ENCODE measurements around the gene TJP1.
"Not testable (repeated sequence)": the region's sequence is repeated elsewhere in the genome, so short reads cannot be mapped to it uniquely, and the experiment has no call there.

TJP1 gene

DNA sequence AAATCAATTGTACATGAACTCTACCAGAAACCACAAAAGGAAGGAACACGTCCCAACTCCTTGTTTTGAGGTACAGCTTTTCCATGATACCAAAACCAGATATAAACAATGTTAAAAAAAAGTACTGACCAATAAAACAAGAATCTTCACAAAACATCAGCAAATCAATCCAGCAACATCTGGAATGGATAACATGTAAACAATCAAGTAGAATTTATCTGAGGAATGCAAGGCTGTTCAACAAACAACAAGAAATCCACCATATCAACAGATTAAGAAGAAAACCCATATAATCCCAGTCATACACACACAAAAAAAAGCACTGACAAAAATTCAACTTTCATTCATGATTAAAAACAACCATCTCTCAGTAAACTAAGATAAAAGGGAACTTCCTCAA is 26.7 kb downstream of the TJP1 start:
- DNase-seq, result no peak

DNA sequence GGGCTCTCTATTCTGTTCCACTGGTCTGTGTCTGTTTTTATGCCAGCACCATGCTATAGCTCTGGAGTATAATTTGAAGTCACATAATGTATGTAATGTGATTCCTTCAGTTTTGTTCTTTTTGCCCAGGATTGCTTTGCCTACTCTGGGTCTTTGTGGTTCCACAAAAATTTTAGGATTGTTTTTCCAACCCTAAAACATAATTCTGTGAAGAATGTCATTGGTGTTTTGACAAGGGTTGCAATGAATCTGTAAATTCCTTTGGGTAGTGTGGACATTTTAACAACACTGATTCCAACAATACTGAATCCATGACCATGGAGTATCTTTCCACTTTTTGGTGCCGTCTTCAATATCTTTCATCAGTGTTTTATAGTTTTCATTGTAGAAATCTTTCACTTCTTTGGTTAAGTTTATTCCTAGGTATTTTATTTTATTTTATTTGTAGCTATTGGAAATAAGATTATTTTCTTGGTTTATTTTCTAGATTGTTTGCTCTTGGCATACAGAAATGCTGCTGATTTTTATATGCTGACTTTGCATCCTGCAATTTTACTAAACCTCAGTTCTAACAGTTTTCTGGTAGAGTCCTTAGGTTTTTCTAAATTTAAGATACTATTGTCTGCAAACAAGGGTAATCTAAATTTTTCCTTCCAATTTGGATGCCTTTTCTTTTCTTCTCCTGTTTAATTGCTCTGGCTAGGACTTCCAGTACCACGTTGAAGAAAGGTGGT is 29.7 kb downstream of the TJP1 start:
- no peak for DNase-seq

DNA sequence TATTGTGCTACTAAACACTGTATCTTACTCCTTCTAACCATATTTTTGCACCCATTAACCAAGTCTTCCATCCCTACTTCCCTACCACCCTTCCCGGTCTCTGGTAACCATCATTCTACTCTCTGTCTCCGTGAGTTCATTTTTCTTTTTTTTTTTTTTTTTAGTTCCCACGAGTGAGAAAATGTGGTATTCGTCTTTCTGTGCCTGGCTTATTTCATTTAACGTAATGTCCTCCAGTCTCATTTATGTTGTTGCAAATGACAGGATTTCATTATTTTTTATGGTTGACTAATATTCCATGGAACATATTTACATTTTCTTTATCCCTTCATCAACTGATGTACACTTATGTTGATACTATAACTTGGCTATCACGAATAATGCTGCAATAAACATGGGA is 31.7 kb downstream of the TJP1 start:
- DNase-seq, result no peak

DNA sequence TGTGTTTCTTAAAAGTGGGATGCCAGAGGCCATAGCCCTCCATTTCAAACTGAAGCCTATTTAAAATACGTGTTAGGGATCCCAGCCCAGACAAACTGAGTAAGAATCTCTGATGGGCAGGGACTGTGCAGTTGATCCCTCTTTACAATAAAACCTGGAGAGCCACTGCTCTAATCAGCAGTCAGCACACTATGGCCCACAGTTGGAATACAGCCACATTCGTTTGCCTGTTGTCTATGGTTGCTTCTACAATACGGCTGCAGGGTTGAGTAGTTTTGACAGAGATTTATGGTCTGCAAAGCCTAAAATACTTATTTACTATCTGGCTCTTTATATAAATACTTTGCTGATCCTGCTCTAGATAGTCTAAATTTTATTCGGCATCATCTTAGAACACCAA is 32.4 kb downstream of the TJP1 start:
- no peak for DNase-seq

DNA sequence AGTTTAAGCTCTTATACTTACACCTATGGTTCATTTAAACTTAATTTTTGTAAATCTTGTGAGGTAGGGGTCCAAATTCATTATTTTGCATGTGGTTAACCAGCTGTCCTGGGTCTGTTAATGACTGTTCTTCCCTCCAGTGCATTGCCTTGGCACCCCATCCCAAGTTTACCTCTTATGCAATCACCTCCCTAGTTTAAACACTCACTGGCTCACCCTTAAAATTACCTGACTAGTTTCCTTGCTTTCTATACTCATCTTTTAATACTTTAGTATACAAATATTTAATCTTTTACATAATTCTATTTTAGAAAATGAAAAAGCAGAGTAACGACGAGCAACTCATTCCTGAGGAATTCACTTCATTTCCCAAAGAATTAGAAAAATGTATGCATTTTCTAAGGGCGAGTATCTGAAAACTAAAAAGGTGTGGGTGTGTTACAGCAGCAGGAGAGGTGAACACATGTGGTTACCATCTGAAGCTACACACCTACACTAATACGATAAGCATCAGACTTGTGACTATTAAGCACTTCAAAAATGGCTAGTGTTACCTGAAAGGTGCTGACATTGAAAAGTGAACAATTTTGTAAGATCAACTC is 33.7 kb downstream of the TJP1 start:
- no peak for DNase-seq

DNA sequence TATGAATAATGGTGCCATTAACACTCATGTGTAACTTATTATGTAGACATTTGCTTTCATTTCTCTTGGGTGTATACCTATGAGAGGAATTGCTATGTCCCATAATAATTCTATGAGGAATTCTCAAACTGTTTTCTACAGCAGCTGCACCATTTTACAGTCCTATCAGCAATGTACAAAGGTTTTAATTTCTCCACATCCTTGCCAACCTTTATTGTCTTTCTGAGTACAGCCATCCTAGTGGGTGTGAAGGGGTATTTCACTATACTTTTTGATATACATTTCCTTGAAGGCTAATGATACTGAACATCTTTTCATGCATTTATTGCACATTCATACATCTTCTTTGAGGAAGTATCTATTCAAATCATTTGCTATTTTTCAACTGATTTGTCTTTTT is 34.5 kb downstream of the TJP1 start:
- no peak for DNase-seq

DNA sequence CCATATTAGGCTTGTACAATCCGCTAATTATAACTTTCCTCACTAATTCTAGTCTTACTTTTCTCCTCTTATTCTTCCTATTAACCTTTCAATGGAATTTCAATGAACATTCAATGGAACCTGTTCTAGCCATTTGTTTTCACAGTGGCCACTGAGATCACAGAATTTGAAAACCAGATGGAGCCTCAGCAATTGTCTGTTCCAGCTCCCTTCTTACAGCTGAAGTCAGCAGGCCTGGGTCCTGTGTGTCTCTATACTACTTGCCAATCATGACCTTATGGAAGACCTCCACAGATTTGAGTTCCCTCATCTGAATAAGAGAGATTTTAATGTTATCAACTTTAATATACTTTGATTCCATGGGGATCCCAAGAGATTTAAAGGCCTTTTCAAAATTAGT is 36.6 kb downstream of the TJP1 start:
- DNase-seq, result no peak

DNA sequence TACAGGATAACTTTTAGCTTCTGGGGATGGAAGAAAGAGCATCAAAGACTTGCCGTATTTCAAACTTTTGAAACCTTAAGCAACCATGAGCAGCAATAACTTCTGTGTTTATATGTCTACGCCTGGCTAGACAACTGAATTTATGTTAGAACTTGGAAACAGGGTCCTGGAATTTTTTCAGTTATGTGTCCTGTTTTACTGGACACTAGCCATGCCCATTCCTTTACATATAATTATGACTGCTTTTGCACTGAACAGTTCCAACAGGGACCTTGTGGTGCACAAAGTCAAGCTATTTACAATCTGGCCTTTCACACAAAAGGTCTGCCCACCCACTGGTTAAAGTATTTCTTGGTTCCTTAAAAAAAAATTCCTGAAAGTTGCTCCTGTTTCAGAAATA is 37.1 kb downstream of the TJP1 start:
- no peak for DNase-seq

DNA sequence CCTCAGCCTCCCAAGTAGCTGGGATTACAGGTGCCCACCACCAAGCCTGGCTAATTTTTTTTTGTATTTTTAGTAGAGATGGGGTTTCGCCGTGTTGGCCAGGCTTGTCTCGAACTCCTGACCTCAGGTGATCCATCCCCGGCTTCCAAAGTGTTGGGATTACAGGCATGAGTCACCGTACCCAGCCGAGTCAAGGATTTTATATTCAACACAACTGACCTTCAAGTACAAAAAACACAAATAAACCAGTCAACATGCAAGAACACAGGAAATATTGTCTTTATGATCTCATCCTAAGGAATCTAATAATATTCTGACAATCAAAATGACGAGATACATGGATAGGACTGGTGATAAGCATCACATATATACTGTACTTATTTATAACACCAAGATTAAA is 37.9 kb downstream of the TJP1 start:
- no peak for DNase-seq

DNA sequence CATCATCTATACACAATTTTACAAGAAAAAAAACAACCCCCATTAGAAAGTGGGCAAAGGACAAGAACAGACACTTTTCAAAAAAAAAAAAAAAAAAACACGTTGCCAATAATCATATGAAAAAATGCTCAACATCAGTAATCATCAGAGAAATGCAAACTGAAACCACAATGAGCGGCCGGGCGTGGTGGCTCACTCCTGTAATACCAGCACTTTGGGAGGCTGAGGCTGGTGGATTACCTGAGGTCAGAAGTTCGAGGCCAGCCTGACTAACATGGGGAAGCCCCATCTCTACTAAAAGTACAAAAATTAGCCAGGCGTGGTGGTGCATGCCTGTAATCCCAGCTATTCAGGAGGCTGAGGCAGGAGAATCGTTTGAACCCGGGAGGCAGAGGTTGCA is 39.5 kb downstream of the TJP1 start:
- not testable (repeated sequence) for DNase-seq

DNA sequence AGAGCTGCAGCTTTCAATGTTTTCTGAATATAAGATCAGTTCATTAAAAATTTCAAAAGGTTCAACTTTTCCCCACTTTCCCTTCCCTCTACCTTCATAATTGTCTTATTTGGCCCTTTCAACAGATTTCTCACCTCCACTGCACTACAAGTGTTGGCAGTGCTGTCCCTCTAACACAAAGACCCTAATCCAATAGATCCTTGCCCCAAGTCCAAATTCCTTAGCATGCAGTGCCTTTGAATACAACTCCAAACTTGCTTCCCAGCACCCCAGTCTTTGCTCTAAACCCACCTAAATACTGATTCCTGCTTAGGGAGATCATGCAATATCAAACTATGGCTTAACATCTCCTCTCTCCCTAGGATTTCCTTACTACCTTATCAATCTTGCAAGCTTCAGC is 43.9 kb downstream of the TJP1 start:
- no peak for DNase-seq

DNA sequence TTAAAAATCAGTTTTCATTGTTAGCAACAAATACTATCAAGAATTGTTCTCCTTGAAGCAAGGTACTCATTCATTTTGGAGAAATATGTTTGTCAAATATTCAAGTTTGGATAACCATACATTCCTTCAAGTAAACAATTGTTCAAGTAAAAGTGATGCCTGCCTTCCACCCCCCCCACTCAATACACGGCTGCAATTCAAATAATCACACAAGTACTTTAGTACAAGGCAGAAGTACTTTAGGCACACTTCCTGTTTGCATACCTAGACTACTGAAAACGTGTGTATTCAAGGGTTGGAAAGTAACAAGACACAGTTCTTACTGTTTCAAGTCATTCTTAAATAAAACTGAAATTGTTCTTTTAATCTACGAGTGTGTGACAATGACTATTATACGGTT is 45.4 kb downstream of the TJP1 start:
- DNase-seq, result no peak

DNA sequence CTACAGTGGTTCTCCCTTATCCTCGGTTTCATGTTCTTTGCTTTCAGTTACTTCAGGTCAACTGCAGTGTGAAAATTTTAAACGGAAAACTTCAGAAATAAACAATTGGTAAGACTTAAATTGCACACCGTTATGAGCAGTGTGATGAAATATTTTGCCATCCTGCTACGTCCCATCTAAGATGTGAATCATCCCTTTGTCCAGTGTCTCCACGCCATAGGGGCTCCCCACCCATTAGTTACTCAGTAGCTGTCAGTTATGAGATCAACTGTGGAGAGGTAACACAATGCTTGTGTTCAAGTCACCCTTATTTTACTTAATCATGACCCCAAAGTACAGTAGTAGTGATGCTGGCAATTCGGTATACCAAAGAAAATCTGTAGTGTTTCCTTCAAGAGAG is 47.4 kb downstream of the TJP1 start:
- DNase-seq, result no peak

DNA sequence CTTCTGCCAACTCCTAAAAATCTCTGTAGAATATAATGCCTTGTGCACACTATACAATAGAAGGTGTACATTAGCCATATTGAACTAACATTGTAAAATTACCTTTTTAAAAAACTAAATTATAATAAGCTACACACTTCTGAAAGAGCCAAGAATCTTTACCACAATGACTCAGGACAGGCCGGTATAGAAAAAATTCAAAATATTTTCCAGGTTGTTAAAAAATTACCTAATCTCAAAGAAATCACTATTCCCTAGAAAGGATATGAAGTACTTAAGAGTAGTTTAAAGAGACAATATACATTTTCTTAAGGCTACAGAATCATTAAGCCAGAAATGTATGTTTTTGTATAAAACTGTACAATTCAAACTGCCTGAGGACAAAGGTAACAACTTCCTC is 48.5 kb downstream of the TJP1 start:
- DNase-seq, result no peak

DNA sequence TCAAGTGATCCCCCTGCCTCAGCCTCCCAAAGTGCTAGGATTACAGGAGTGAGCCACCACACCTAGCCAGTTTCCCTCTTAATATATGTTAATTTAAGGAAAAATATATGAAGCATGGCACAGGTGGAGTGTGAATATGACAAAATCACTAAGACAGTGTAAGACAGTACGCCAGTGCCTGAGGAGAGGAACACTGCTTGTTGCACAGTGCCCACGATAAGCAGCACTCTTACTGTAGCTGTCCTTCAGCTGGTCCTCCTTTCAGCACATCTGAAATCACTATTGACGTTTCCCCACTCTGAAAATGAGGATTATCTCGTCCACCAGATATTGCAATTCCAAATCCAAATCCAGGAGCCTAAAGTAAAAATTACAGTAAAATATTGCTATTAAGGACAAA is 49.3 kb downstream of the TJP1 start:
- DNase-seq, result no peak

DNA sequence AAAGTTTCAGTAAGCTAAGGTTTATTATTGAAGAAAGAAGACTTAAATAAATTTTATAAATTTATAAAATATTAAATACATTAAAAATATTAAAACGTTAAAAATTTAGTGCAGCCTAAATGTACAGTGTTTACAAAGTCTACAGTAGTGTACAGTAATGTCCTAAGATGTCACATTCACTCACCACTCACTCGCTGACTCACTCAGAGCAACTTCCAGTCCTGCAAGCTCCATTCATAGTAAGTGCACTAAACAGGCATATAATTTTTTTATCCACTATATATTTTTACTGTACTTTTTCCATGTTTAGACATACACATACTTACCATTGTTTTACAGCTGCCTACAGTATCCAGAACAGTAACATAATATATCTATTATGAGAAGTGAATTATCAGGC is 51.5 kb downstream of the TJP1 start:
- DNase-seq, result no peak

DNA sequence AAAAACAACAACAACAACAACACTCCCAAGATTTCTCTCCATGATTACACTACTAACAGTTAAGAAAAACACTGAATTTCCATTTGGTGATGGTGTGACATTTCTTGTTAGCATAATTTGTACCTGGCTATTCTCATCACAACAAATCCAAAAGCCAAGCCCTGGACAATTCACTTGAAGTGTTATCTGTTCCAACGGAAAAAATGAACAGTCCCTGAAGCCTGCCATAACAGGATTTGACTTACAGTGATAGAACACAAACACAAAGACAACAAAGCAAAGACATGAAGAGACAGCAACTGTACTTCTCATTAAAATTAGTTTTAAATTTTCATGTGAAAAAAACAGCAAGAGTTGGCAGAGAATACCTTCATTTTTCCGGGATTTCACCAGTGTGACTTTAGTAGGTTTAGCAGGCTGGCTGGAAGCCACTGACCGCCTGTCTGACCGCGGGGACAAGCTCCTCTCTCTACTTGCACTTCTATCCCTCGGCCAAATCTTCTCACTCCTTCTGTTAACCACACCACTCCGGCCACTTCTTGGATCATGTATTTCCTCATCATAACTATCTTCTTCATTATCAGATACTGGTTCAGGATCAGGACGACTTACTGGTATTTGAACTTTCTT is 56.3 kb downstream of the TJP1 start:
- DNase-seq, result no peak

DNA sequence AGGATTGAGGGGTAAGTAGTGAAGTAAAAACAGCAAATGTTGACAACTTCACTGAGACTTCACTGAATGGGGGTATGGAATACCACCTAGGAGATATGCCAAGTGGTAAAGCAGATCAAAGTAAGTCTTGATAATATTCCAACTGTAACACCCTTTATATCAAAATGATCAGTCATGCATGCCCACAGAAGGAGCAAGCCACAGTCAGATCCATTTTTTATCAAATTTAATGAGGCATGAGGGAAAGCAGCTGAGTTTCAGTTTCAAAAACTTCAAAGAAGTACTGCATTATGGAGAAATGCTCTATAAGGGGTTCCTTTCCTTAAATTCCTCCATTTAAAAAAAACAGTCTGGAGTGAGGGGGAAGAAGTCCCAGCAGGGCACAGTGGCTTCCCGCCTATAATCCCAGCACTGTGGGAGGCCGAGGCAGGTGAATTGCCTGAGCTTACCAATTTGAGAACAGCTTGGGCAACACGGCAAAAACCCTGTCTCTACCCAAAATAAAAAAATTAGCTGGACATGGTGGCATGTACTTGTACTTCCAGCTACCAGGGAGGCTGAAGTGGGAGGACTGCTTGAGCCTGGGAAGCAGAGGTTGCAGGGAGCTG is 56.9 kb downstream of the TJP1 start:
- no peak for DNase-seq

DNA sequence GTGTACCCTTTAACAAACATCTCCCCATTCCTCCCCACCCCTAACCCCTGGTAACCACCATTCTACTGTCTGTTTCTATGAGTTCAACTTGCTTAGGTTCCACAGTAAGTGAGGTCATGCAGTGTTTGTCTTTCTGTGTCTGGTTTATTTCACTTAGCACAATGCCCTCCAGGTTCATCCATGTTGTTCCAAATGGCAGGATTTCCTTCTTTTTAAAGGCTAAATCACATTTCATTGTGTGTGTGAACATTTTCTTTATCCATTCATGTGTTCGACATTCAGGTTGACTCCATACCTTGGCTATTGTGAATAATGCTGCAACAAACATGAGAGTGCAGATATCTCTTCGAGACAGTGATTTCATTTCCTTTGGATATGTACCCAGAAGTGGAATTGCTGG is 62.7 kb downstream of the TJP1 start:
- DNase-seq, result no peak

DNA sequence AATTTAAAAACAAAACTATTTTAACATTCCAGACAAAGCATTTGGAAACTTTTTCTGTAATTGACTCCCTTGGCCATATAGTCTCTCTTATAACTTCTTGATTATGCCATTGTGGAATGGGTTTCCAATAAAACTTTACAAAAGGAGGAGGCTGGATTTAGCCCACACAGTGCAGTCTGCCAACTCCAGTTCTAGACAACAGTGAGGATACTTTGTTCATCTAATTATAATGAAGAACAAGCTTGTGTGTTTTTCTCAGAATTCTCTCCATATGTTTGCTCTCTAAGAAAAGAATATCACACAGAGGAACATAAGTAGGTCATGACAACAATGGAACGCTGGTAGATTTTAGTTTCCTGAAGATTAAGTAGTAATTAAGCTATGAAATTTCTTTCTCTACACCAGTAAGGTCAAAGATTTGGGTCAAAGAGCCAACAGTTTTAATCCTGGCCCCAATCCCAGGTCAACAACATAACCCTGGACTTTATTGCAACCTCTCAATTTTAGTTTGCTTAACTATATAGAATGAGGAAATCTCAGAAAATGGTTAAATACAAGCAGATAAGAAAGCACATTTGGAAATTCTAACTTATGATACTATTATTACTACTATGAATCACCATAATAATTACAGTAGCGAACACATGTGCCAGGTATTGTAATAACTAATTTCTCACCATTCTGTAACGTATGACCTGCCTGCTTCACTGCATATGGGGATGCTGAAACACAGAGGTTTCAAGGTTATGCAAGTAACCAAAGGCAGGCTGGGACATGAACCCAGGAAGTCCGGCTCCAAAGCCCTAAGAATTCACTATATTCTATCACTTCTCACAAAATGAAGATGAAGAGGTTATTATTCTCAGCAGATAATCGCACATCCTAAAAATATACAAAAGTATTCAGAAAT is 65.7 kb downstream of the TJP1 start:
- no peak for DNase-seq

DNA sequence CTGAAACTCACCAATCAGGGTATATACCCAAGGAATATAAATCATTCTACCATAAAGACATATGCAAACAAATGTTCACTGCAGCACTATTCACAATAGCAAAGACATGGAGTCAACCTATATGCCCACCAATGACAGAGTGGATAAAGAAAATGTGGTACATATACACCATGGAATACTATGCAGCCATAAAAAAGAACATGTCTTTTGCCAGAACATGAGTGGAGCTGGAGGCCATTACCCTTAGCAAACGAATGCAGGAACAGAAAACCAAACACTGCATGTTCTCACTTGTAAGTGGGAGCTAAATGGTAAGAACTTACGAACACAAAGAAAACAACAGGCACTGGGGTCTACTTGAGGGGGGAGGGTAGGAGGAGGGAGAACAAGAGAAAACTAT is 68.3 kb downstream of the TJP1 start:
- DNase-seq, result not testable (repeated sequence)

DNA sequence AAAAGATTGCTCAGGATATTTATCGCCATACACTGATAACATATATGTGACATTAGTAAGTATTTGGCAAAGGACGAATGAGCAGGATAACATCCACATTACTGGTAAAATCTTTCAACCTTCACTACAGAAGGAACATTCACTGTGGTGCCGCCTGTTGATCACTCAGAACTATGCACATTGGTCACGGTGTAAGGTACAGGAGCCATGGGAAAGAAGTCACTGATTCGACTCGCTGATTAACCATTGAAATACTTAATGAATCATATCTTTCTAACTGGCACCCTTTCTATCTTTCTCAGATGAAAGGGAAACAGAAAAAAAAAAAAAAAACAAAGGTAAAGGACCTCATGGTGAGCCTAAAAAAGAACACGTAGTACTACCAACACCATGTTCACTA is 68.8 kb downstream of the TJP1 start:
- no peak for DNase-seq

DNA sequence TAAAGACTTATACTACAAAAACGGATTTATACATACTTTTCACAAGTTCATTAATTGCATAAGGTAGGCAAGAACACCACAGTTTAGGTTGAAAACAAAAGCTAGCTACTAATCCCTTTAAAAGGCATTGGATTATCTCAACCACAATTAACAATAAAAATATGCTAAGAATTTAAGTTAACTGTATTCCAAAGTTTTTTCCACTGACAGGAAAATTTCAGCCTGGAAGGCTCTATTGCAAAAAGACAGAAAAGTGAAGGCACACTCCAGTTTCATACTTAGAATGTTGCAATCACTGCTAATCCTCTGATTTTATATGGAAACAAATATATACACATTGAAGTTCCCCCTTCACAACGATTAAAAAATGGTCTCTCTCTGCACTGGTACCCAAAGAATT is 71.5 kb downstream of the TJP1 start:
- no peak for DNase-seq

Measured in suppressor macrophage treated with lipopolysaccharide for 4 hours (primary cell).